Esophagus squamous epithelium (tissue), 5 donors: Measurements from ENCODE around the gene MACO1. TPM values are rescaled to one million over a fixed set of nuclear protein-coding genes. Genes with fewer than 3 reads are reported as not detected.

Experiments used
- DNase-seq: peaks from one replicate; lab custom pipeline; 2025; lab: John Stamatoyannopoulos, UW
- H3K27ac ChIP-seq, 4 donors: fragments of 200-600 bp; sonication (generic); one replicate each; pipeline ENCODE4 v1.5.1; 2016 to 2019; ENCODE audit warnings: mild to moderate bottlenecking in 1 of 4
- H3K27me3 ChIP-seq, 4 donors: fragments of 200-600 bp; sonication (generic); 1 replicate in 3 of 4; 2 replicates in 1 of 4; pipeline versions ENCODE4 v1.5.1 to v1.6.0; 2017 to 2021; ENCODE audit warnings: antibody characterized with exemption in 1 of 4
- H3K36me3 ChIP-seq, 3 donors: fragments of 200-600 bp; sonication (generic); one replicate each; pipeline ENCODE4 v1.5.1; 2016 to 2019
- H3K4me1 ChIP-seq, 3 donors: fragments of 200-600 bp; sonication (generic); one replicate each; pipeline ENCODE4 v1.5.1; 2017 to 2019
- H3K4me3 ChIP-seq, 4 donors: fragments of 200-600 bp; sonication (generic); 1 replicate in 3 of 4; 2 replicates in 1 of 4; pipeline ENCODE4 v1.5.1; 2016 to 2019; ENCODE audit warnings: mild to moderate bottlenecking in 2 of 4, moderate library complexity in 1 of 4
- H3K9me3 ChIP-seq, 3 donors: fragments of 200-600 bp; sonication (generic); one replicate each; pipeline ENCODE4 v1.5.1; 2016 to 2019
- POLR2A ChIP-seq, 4 donors: fragments of 450-650 bp; IDR thresholded peaks; one replicate each; pipeline ENCODE4 v1.6.1; 2017; ENCODE audit warnings: antibody characterized with exemption in 4 of 4, mild to moderate bottlenecking in 4 of 4, moderate library complexity in 3 of 4
- WGBS, 2 donors: methylation state at CpG; one replicate each; pipeline ENCODE4 v1.1.5; 2018; 5-methylcytosine and 5-hydroxymethylcytosine counted together
- intact Hi-C: fragments of 100-400 bp; cut with DNase I; formaldehyde crosslinking; loops from one replicate; pipeline ENCODE4 v1.15.0; 2022
- total RNA-seq, 4 donors: library from RNA; depleted of rRNA; stranded (reverse); fragments of >200 nt; gene quantifications; one replicate each; pipeline ENCODE4 v1.1.0, GENCODE V29; 2016
- TF ChIP-seq, protein P1 (sequence below), 6 experiments: fragments of 450-650 bp in 4 of 6; fragments of 200-600 bp in 2 of 6; sonication (generic) in 2 of 6; IDR thresholded peaks; one replicate each; pipeline ENCODE4 v1.5.1; 2016 to 2019; ENCODE audit warnings: antibody characterized with exemption in 6 of 6, mild to moderate bottlenecking in 4 of 6, moderate library complexity in 4 of 6
- donor health status: DM: yes; HTN: yes; CAD: no.

MACO1 gene
- total RNA-seq, 4 donors from 2014 or later, result 14.4 to 18.8 (median 14.9) TPM

DNA sequence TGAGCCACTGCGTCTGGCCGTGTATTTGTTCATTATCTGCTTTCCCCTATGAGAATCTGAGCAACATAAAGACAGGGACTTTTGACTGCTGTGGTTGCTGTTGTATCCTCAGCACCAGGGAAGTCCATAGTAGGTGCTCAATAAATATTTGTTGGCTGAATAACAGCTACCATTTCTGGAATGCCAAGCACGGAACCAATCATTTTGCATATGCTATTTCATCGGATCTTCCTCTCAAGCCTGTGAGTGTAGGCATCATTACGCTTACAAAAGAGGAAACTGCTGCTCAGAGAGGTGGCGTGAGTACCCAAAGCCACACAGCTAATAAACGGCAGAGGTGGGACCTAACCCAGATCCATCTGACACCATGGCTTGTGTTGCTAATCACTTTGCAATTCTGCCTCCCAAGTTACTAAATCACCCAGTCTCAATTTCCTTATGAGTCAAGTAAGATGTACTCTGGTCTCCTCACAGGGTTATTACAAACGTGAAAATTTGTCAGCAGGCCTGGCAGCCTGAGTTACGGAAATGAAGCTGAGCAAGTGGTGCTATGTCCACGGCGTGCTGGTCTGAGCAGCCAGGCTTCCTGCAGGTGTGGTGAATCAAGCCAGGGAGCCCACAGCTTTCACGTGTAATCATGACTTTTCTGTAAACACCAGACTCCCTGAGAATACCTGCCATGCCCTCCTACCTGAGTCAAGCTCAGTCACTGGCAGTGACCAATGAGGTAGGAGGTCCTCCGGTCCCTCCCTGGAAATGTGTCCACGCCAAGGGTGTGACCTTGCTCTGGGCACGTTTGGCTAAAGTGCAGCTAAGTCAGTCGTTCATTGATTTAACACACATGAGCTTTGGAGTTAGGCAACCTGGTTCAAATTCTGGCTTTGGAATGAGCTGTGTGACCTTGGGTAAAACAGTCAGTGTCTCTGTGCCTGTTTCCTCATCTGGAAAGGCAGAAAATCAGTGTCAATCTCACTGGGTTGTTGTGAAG is 5.3 kb upstream of the MACO1 start:
- 55 to 77% methylated on average over 12 to 14 of the region's 16 CpGs for WGBS, 2 donors
- TF ChIP-seq, protein P1, sequence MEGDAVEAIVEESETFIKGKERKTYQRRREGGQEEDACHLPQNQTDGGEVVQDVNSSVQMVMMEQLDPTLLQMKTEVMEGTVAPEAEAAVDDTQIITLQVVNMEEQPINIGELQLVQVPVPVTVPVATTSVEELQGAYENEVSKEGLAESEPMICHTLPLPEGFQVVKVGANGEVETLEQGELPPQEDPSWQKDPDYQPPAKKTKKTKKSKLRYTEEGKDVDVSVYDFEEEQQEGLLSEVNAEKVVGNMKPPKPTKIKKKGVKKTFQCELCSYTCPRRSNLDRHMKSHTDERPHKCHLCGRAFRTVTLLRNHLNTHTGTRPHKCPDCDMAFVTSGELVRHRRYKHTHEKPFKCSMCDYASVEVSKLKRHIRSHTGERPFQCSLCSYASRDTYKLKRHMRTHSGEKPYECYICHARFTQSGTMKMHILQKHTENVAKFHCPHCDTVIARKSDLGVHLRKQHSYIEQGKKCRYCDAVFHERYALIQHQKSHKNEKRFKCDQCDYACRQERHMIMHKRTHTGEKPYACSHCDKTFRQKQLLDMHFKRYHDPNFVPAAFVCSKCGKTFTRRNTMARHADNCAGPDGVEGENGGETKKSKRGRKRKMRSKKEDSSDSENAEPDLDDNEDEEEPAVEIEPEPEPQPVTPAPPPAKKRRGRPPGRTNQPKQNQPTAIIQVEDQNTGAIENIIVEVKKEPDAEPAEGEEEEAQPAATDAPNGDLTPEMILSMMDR (IDR thresholded peaks at IDR 0.05), result no peak
- no peak for TF ChIP-seq POLR2A (IDR thresholded peaks at IDR 0.05)
- Histone ChIP-seq H3K36me3 (no peaks in the 10 kb centered on the region), H3K9me3 (no peaks in the 10 kb centered on the region), H3K4me1 (peaks cover 0 to 61% (median 3%) of the 10 kb centered on the region in 3 donors), H3K4me3 (no peak overlapping the region), H3K27me3 (no peaks in the 10 kb centered on the region), H3K27ac (peak overlapping the region; percentile 54 to 95 (median 66))
- DNase-seq, result no peak
- intact Hi-C loops, result no loop called here

DNA sequence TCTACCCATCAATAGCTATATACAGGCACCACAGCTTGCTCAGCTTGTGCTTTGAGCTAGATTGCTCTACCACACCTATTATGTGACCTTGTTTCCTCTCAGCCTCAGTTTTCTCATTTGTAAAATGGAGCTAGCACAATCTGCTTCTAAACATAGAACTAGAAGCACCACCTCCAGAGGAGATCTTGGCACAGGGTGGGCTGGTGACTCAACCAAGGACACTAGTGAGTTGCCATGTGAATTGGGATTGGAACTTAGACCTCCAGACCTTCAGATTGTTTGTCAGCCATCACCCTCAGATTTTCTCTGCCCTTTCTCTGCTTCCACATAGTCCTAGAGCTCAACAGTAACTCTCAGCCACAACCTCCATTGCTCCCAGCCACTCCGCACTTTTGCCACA is 3.0 kb upstream of the MACO1 start:
- TF ChIP-seq, protein P1 (IDR thresholded peaks at IDR 0.05), result no peak
- no peak for TF ChIP-seq POLR2A (IDR thresholded peaks at IDR 0.05)
- Histone ChIP-seq H3K4me1 (peaks cover 0 to 71% (median 3%) of the 10 kb centered on the region in 3 donors), H3K27me3 (no peaks in the 10 kb centered on the region), H3K4me3 (no peak overlapping the region), H3K27ac (peak overlapping the region in 3 of 4 donors; percentile 60 to 95 (median 73)), H3K36me3 (no peaks in the 10 kb centered on the region), H3K9me3 (no peaks in the 10 kb centered on the region)
- WGBS, 2 donors, result 100% methylated on average over 1 of the region's 1 CpG
- intact Hi-C loops, result no loop called here
- DNase-seq, result no peak

DNA sequence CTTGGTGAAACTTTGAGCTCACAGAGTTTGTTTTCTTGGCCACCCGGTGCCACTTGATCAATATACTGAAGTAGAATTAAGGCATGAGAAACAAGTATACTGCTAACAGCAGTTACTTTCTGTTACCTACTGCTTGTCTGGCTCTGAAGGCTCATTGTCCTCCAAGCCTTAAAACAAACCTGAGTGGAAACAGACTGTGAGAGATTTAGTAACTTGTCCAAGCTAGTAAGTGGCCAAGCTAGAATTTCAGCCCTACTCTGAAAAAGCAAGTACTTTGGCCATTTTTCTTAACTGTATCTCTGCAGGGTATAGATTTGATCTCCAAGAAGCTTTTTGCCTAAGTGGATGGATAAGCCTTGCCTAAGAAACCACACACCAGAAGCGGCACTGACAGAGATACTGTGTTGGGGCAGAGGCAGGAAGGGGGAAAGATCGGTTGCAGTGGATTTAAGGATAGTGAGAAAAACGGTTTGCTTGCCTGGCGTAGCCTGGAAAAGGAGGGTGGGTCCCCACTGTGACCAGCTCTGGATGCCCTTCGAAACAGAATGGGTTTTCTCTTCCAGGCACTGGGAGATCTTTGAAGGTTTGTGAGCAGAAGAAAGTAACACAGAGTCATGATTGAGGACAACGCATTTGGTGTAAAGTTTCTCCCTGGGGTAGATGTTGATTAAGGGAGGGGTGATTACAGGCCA is 2.1 kb upstream of the MACO1 start:
- Histone ChIP-seq H3K4me3 (no peak overlapping the region), H3K27me3 (no peaks in the 10 kb centered on the region), H3K36me3 (no peaks in the 10 kb centered on the region), H3K4me1 (peaks cover 3 to 71% (median 11%) of the 10 kb centered on the region in 3 donors), H3K9me3 (no peaks in the 10 kb centered on the region), H3K27ac (peak overlapping the region; percentile 38 to 95 (median 56))
- no peak for DNase-seq
- TF ChIP-seq, protein P1 (IDR thresholded peaks at IDR 0.05), result no peak
- no peak for TF ChIP-seq POLR2A (IDR thresholded peaks at IDR 0.05)
- intact Hi-C loops, result no loop called here
- WGBS, 2 donors, result 79 to 88% methylated on average over 6 to 7 of the region's 7 CpGs

DNA sequence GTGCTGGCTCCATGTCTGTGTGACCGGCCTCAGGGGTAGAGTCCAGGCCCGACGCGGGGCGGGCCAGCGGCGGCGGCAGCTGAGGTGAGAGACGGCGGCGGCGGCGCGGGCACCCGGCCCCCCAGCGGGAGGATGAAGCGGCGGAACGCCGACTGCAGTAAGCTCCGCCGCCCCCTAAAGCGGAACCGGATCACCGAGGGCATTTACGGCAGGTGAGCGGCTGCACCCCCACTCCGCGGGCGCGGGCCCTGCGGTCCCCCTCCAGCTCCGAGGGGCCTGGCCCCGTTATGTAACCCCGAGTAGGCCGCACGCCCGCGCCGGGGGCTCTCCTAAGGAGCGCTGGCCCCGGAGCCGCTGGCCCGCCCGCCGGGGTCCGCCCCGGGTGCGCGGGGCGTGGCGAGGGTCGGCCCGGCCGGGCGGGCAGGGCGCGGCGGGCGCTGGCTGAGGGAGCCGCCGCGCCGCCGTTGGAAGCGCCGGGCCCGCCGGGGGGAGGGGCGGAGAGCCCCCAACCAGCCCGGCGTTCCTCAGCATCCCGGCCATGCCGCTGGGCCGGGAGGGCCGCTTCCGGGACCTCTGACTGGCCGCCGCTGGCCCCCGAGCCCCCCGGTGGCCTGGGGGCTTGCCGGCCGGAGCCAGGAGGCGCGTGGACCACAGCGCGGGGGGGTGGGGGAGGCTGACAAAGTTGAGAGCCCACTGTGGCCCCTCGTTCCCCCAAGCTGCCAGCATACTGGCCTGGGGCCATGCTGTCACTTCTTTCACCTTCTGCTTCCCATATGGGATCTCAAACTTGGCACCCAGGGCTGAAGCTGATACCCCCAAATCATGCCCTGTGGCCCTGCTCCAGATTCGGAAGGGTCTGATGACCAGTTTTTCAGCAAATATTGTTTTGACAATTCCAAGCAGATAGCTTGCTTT is 527 bp downstream of the MACO1 start:
- Histone ChIP-seq H3K4me1 (peaks cover 25 to 78% (median 33%) of the 10 kb centered on the region in 3 donors), H3K27me3 (no peaks in the 10 kb centered on the region), H3K36me3 (no peaks in the 10 kb centered on the region), H3K27ac (peak overlapping the region; percentile 95 to 99 (median 96)), H3K9me3 (no peaks in the 10 kb centered on the region), H3K4me3 (peak overlapping the region; percentile 80 to 100 (median 92))
- intact Hi-C loops, result no loop called here
- TF ChIP-seq, protein P1 (IDR thresholded peaks at IDR 0.05), result peak in 2 of 6 experiments; percentile 14 to 22
- TF ChIP-seq POLR2A (IDR thresholded peaks at IDR 0.05), result peak in 1 of 4 donors; percentile 33
- 0 to 8% methylated on average over 1 of the region's 89 CpGs for WGBS, 2 donors
- DNase-seq, result no peak
